Neural cell (in vitro differentiated cells): ENCODE measurements around the gene COQ4.

Experiments
- CTCF ChIP-seq: fragments of 450-650 bp; IDR thresholded peaks from 2 replicates; pipeline ENCODE4 v1.5.1; 2014; ENCODE audit warnings: antibody characterized with exemption, mild to moderate bottlenecking, moderate library complexity; ENCODE audit not compliant: poor library complexity, severe bottlenecking
- EP300 ChIP-seq: fragments of 450-650 bp; conservative IDR thresholded peaks from 2 replicates; pipeline ENCODE4 v1.6.1; 2014; ENCODE audit warnings: antibody characterized with exemption, mild to moderate bottlenecking, moderate library complexity; ENCODE audit not compliant: poor library complexity, severe bottlenecking

- TF ChIP-seq EP300, result no peak
- no peak for TF ChIP-seq CTCF
Observed at GRCh38 chr9:128383007-128383753, 60.5 kb downstream of the COQ4 start.
